HepG2 (cell line): ENCODE results near the gene CHMP1B. TPM values are rescaled to one million over a fixed set of nuclear protein-coding genes. Genes with fewer than 3 reads are reported as not detected.

Experiments
- GABPA ChIP-seq, 2 experiments: IDR thresholded peaks; 2 replicates each; pipeline ENCODE4 v1.6.1; 2011 to 2016; ENCODE audit warnings: low read depth in 2 of 2, low read length in 1 of 2, missing biosample characterization in 1 of 2, missing genetic modification characterization in 1 of 2
- HCFC1 ChIP-seq: fragments of 150-350 bp; IDR thresholded peaks from 2 replicates; pipeline ENCODE4 v1.6.1; 2014; ENCODE audit warnings: low read depth, low read length
- PHF8 ChIP-seq: sonication (generic); formaldehyde crosslinking; IDR thresholded peaks from 2 replicates; pipeline ENCODE4 v1.5.0; 2020; ENCODE audit warnings: missing genetic modification reagents
- POGZ ChIP-seq: sonication (generic); formaldehyde crosslinking; IDR thresholded peaks from 2 replicates; pipeline ENCODE4 v1.4.0; 2020; ENCODE audit warnings: mild to moderate bottlenecking, missing genetic modification reagents
- SIX1 ChIP-seq: sonication (generic); formaldehyde crosslinking; IDR thresholded peaks from 2 replicates; pipeline ENCODE4 v1.4.0; 2020; ENCODE audit warnings: missing genetic modification reagents, borderline replicate concordance
- SNAPC2 ChIP-seq: sonication (generic); formaldehyde crosslinking; IDR thresholded peaks from 2 replicates; pipeline ENCODE4 v1.8.1; 2022; ENCODE audit warnings: mild to moderate bottlenecking, missing genetic modification reagents
- ZNF253 ChIP-seq: sonication (generic); formaldehyde crosslinking; IDR thresholded peaks from 2 replicates; pipeline ENCODE4 v1.8.0; 2022; ENCODE audit warnings: mild to moderate bottlenecking, missing genetic modification reagents, borderline replicate concordance
- ZNF333 ChIP-seq: sonication (generic); formaldehyde crosslinking; IDR thresholded peaks from 2 replicates; pipeline ENCODE4 v1.4.0; 2020; ENCODE audit warnings: mild to moderate bottlenecking, missing genetic modification reagents, borderline replicate concordance
- ZNF564 ChIP-seq: sonication (generic); formaldehyde crosslinking; IDR thresholded peaks from 2 replicates; pipeline ENCODE4 v1.8.1; 2023; ENCODE audit warnings: mild to moderate bottlenecking, missing genetic modification reagents
- ZNF850 ChIP-seq: sonication (generic); formaldehyde crosslinking; conservative IDR thresholded peaks from 2 replicates; pipeline ENCODE4 v1.9.0; 2021; ENCODE audit warnings: mild to moderate bottlenecking, missing genetic modification reagents
- polyA plus RNA-seq, 8 experiments: library from polyadenylated mRNA; depleted of rRNA in 3 of 8; stranded (reverse) in 7 of 8; unstranded in 1 of 8; fragments of >200 nt; fragmentation: Illumina TruSeq in 4 of 8; extraction: Trizol in 4 of 8; gene quantifications; 2 replicates each; pipeline versions ENCODE4 v1.2.1 to v1.2.3, GENCODE V29; 2011 to 2016; ENCODE audit warnings: low read depth in 4 of 8, missing spikeins in 1 of 8, mixed read lengths in 1 of 8; ENCODE audit not compliant: insufficient read depth in 1 of 8
- total RNA-seq, 5 experiments: library from RNA; depleted of rRNA; stranded (reverse); fragments of >200 nt; fragmentation: Illumina TruSeq; extraction: Trizol; gene quantifications; 2 replicates each; pipeline ENCODE4 v1.2.3, GENCODE V29; 2016; ENCODE audit warnings: low read depth in 1 of 5
- TF ChIP-seq, protein P1 (sequence below): sonication (generic); formaldehyde crosslinking; conservative IDR thresholded peaks from 2 replicates; pipeline ENCODE4 v1.8.1; 2023; ENCODE audit warnings: missing genetic modification reagents
- TF ChIP-seq, protein P2 (sequence below): IDR thresholded peaks from 2 replicates; pipeline ENCODE4 v1.6.1; 2016; ENCODE audit warnings: missing compliant biosample characterization, missing genetic modification reagents, borderline replicate concordance
- TF ChIP-seq, protein P3 (sequence below): sonication (generic); formaldehyde crosslinking; IDR thresholded peaks from 2 replicates; pipeline ENCODE4 v1.4.0; 2020; ENCODE audit warnings: missing genetic modification reagents
- TF ChIP-seq, protein P4 (sequence below): sonication (generic); formaldehyde crosslinking; IDR thresholded peaks from 2 replicates; pipeline ENCODE4 v1.4.0; 2020; ENCODE audit warnings: missing genetic modification reagents, mild to moderate bottlenecking, borderline replicate concordance
- TF ChIP-seq, protein P5 (sequence below): sonication (generic); formaldehyde crosslinking; IDR thresholded peaks from 2 replicates; pipeline ENCODE4 v1.4.0; 2020; ENCODE audit warnings: mild to moderate bottlenecking, missing genetic modification reagents, borderline replicate concordance
- TF ChIP-seq, protein P6 (sequence below): sonication (generic); formaldehyde crosslinking; IDR thresholded peaks from 2 replicates; pipeline ENCODE4 v1.4.0; 2020; ENCODE audit warnings: missing genetic modification reagents

CHMP1B gene
- total and polyA plus RNA-seq, 2 of the 13 experiments (the other 11 are each of a cell fraction or from before 2014, with no cell fraction given): 18.8 to 20.2 TPM

DNA sequence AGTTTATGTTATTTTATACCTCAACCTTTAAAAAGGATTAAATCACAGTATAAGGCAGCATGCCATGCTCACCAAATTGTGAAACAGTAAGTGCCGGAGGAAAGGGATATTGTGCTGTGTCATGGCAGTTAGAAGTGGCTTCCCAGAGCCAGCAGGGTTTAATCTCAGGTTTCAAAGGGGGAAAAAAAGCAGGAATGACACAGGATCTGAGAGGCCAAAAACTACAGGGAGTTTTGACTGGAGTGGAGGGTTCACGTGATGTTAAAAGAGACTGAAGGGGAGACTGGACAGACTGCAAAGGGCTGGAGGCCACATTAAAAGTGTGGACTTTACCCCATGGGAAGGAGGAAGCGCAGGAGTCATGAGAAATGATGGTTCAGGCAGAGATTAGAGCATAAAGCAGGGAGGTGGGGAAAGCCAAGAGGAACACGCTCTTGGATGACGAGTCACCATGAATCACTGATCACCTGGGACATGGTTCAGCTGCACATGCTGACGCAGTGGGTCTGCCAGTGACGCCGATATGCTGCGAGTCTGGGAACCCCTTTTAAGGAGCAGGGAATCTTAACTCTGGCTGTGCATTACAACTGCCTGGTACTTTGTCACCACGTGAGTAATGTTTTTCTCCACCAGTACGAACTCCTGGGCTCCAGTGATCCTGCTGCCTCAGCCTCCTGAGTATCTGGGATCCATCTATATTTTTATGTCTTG, 6.1 kb downstream of the CHMP1B start (continued):
- TF ChIP-seq, protein P1, sequence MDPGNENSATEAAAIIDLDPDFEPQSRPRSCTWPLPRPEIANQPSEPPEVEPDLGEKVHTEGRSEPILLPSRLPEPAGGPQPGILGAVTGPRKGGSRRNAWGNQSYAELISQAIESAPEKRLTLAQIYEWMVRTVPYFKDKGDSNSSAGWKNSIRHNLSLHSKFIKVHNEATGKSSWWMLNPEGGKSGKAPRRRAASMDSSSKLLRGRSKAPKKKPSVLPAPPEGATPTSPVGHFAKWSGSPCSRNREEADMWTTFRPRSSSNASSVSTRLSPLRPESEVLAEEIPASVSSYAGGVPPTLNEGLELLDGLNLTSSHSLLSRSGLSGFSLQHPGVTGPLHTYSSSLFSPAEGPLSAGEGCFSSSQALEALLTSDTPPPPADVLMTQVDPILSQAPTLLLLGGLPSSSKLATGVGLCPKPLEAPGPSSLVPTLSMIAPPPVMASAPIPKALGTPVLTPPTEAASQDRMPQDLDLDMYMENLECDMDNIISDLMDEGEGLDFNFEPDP: no peak
- TF ChIP-seq HCFC1 (no peak), POGZ (CRISPR knock-in tag) (peak; percentile 38; the same call in 1 of the 2 replicates), PHF8 (CRISPR knock-in tag) (peak; percentile 37; the same call in 1 of the 2 replicates), SIX1 (CRISPR knock-in tag) (peak; percentile 90), ZNF564 (CRISPR knock-in tag) (no peak), ZNF850 (no peak), ZNF333 (CRISPR knock-in tag) (no peak), GABPA (IDR thresholded peaks at IDR 0.05; ENCODE audit: low read depth, low read length) (no peak), GABPA (CRISPR knock-in tag; IDR thresholded peaks at IDR 0.05; ENCODE audit: low read depth) (peak; percentile 50; the same call in 1 of the 2 replicates), SNAPC2 (CRISPR knock-in tag) (no peak), ZNF253 (no peak)
- TF ChIP-seq, protein P2, sequence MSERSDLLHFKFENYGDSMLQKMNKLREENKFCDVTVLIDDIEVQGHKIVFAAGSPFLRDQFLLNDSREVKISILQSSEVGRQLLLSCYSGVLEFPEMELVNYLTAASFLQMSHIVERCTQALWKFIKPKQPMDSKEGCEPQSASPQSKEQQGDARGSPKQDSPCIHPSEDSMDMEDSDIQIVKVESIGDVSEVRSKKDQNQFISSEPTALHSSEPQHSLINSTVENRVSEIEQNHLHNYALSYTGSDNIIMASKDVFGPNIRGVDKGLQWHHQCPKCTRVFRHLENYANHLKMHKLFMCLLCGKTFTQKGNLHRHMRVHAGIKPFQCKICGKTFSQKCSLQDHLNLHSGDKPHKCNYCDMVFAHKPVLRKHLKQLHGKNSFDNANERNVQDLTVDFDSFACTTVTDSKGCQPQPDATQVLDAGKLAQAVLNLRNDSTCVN (CRISPR knock-in tag): no peak
- TF ChIP-seq, protein P3, sequence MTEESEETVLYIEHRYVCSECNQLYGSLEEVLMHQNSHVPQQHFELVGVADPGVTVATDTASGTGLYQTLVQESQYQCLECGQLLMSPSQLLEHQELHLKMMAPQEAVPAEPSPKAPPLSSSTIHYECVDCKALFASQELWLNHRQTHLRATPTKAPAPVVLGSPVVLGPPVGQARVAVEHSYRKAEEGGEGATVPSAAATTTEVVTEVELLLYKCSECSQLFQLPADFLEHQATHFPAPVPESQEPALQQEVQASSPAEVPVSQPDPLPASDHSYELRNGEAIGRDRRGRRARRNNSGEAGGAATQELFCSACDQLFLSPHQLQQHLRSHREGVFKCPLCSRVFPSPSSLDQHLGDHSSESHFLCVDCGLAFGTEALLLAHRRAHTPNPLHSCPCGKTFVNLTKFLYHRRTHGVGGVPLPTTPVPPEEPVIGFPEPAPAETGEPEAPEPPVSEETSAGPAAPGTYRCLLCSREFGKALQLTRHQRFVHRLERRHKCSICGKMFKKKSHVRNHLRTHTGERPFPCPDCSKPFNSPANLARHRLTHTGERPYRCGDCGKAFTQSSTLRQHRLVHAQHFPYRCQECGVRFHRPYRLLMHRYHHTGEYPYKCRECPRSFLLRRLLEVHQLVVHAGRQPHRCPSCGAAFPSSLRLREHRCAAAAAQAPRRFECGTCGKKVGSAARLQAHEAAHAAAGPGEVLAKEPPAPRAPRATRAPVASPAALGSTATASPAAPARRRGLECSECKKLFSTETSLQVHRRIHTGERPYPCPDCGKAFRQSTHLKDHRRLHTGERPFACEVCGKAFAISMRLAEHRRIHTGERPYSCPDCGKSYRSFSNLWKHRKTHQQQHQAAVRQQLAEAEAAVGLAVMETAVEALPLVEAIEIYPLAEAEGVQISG (CRISPR knock-in tag): peak; percentile 40; the same call in 1 of the 2 replicates
- TF ChIP-seq, protein P4, sequence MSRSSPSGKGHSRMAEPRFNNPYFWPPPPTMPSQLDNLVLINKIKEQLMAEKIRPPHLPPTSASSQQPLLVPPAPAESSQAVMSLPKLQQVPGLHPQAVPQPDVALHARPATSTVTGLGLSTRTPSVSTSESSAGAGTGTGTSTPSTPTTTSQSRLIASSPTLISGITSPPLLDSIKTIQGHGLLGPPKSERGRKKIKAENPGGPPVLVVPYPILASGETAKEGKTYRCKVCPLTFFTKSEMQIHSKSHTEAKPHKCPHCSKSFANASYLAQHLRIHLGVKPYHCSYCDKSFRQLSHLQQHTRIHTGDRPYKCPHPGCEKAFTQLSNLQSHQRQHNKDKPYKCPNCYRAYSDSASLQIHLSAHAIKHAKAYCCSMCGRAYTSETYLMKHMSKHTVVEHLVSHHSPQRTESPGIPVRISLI (CRISPR knock-in tag): peak; percentile 73; the same call in 1 of the 2 replicates
- TF ChIP-seq, protein P5, sequence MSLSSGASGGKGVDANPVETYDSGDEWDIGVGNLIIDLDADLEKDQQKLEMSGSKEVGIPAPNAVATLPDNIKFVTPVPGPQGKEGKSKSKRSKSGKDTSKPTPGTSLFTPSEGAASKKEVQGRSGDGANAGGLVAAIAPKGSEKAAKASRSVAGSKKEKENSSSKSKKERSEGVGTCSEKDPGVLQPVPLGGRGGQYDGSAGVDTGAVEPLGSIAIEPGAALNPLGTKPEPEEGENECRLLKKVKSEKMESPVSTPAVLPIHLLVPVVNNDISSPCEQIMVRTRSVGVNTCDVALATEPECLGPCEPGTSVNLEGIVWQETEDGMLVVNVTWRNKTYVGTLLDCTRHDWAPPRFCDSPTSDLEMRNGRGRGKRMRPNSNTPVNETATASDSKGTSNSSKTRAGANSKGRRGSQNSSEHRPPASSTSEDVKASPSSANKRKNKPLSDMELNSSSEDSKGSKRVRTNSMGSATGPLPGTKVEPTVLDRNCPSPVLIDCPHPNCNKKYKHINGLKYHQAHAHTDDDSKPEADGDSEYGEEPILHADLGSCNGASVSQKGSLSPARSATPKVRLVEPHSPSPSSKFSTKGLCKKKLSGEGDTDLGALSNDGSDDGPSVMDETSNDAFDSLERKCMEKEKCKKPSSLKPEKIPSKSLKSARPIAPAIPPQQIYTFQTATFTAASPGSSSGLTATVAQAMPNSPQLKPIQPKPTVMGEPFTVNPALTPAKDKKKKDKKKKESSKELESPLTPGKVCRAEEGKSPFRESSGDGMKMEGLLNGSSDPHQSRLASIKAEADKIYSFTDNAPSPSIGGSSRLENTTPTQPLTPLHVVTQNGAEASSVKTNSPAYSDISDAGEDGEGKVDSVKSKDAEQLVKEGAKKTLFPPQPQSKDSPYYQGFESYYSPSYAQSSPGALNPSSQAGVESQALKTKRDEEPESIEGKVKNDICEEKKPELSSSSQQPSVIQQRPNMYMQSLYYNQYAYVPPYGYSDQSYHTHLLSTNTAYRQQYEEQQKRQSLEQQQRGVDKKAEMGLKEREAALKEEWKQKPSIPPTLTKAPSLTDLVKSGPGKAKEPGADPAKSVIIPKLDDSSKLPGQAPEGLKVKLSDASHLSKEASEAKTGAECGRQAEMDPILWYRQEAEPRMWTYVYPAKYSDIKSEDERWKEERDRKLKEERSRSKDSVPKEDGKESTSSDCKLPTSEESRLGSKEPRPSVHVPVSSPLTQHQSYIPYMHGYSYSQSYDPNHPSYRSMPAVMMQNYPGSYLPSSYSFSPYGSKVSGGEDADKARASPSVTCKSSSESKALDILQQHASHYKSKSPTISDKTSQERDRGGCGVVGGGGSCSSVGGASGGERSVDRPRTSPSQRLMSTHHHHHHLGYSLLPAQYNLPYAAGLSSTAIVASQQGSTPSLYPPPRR (CRISPR knock-in tag): no peak; the same call in 1 of the 2 replicates
- TF ChIP-seq, protein P6, sequence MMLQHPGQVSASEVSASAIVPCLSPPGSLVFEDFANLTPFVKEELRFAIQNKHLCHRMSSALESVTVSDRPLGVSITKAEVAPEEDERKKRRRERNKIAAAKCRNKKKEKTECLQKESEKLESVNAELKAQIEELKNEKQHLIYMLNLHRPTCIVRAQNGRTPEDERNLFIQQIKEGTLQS (CRISPR knock-in tag): peak; percentile 69
